ENCODE data around the gene HNRNPA2B1.

HNRNPA2B1 gene

GRCh38 chr7:26171601-26172000 lies 28.9 kb downstream of the HNRNPA2B1 start:
- no peak overlapping the region for H3K27ac ChIP-seq

GRCh38 chr7:26170663-26171062 lies 29.9 kb downstream of the HNRNPA2B1 start:
- H3K27ac ChIP-seq: no peak overlapping the region
- H3K9me3 ChIP-seq (ENCODE audit: severe bottlenecking): no peaks in the 10 kb centered on the region
- TF ChIP-seq CTCF (IDR thresholded peaks at IDR 0.05; ENCODE audit: low read depth, low read length): no peak
- peaks cover 3% of the 10 kb centered on the region; the same call in 1 of the 2 replicates for H3K36me3 ChIP-seq
- no peak for DNase-seq
- no peaks in the 10 kb centered on the region for H3K27me3 ChIP-seq (ENCODE audit: insufficient read depth, low read depth, severe bottlenecking)
- no peak overlapping the region for H3K4me3 ChIP-seq (ENCODE audit: low read depth, low read length)

More at GRCh38 chr7:26171601-26172000, 28.9 kb downstream of the HNRNPA2B1 start:
- Histone ChIP-seq H3K4me3 (ENCODE audit: low read depth, low read length) (no peak overlapping the region), H3K27me3 (ENCODE audit: insufficient read depth, low read depth, severe bottlenecking) (no peaks in the 10 kb centered on the region), H3K9me3 (ENCODE audit: severe bottlenecking) (no peaks in the 10 kb centered on the region), H3K36me3 (peaks cover 3% of the 10 kb centered on the region; the same call in 1 of the 2 replicates)
- TF ChIP-seq CTCF (IDR thresholded peaks at IDR 0.05; ENCODE audit: low read depth, low read length): no peak
- no peak for DNase-seq

GRCh38 chr7:26169271-26169670 lies 31.3 kb downstream of the HNRNPA2B1 start:
- Histone ChIP-seq H3K9me3 (ENCODE audit: severe bottlenecking) (no peaks in the 10 kb centered on the region), H3K27ac (no peak overlapping the region), H3K4me3 (ENCODE audit: low read depth, low read length) (no peak overlapping the region), H3K36me3 (peaks cover 3% of the 10 kb centered on the region; the same call in 1 of the 2 replicates), H3K27me3 (ENCODE audit: insufficient read depth, low read depth, severe bottlenecking) (no peaks in the 10 kb centered on the region)
- no peak for TF ChIP-seq CTCF (IDR thresholded peaks at IDR 0.05; ENCODE audit: low read depth, low read length)
- DNase-seq: no peak

GRCh38 chr7:26168458-26169023 lies 32.0 kb downstream of the HNRNPA2B1 start:
- Histone ChIP-seq H3K9me3 (ENCODE audit: severe bottlenecking) (peaks cover 3% of the 10 kb centered on the region), H3K36me3 (peaks cover 3% of the 10 kb centered on the region; the same call in 1 of the 2 replicates), H3K27me3 (ENCODE audit: insufficient read depth, low read depth, severe bottlenecking) (no peaks in the 10 kb centered on the region), H3K27ac (no peak overlapping the region), H3K4me3 (ENCODE audit: low read depth, low read length) (no peak overlapping the region)
- no peak for DNase-seq
- no peak for TF ChIP-seq CTCF (IDR thresholded peaks at IDR 0.05; ENCODE audit: low read depth, low read length)

- Histone ChIP-seq H3K4me3 (ENCODE audit: low read depth, low read length) (no peak overlapping the region), H3K36me3 (peaks cover 3% of the 10 kb centered on the region; the same call in 1 of the 2 replicates), H3K9me3 (ENCODE audit: severe bottlenecking) (peaks cover 3% of the 10 kb centered on the region), H3K27ac (no peak overlapping the region), H3K27me3 (ENCODE audit: insufficient read depth, low read depth, severe bottlenecking) (no peaks in the 10 kb centered on the region)
- DNase-seq: no peak
- no peak for TF ChIP-seq CTCF (IDR thresholded peaks at IDR 0.05; ENCODE audit: low read depth, low read length)
Measured at GRCh38 chr7:26167303-26167934, 33.1 kb downstream of the HNRNPA2B1 start.

All from WERI-Rb-1 (cell line).